Skin epidermis (tissue), 12 donors: ENCODE data around the gene SETD1B.
A peak's percentile ranks its signal among the peaks of the same experiment; 100 is the strongest.
"Not testable (repeated sequence)": the region's sequence is repeated elsewhere in the genome, so short reads cannot be mapped to it uniquely, and the experiment has no call there.

Experiments
- H3K27ac ChIP-seq, 21 experiments: fragments of 200-600 bp; sonication (generic) in 11 of 21; one replicate each; pipeline ENCODE4 v1.5.0; 2020; ENCODE audit warnings: mild to moderate bottlenecking in 3 of 21, inconsistent platforms in 2 of 21, moderate library complexity in 2 of 21
- H3K4me3 ChIP-seq, 7 experiments: fragments of 200-600 bp; sonication (generic) in 2 of 7; one replicate each; pipeline ENCODE4 v1.5.0; 2020; ENCODE audit warnings: inconsistent platforms in 2 of 7, mild to moderate bottlenecking in 2 of 7, moderate library complexity in 1 of 7

Gene SETD1B

GRCh38 chr12:121838126-121838525, 34.3 kb downstream of the SETD1B start:
- no peak overlapping the region for H3K27ac ChIP-seq

GRCh38 chr12:121839106-121839992, 35.5 kb downstream of the SETD1B start:
- Histone ChIP-seq H3K27ac (peak overlapping the region in 17 of 21 experiments; percentile 1 to 84 (median 67)), H3K4me3 (peak overlapping the region; percentile 34 to 63 (median 52))

More at GRCh38 chr12:121838126-121838525, 34.3 kb downstream of the SETD1B start:
- no peak overlapping the region for H3K4me3 ChIP-seq

- peak overlapping the region in 17 of 21 experiments; percentile 1 to 84 (median 67) for H3K27ac ChIP-seq
- H3K4me3 ChIP-seq: peak overlapping the region; percentile 34 to 63 (median 52)
Observed at GRCh38 chr12:121839993-121840761, 36.4 kb downstream of the SETD1B start.

- no peak overlapping the region for H3K27ac ChIP-seq
- no peak overlapping the region for H3K4me3 ChIP-seq
Observed at GRCh38 chr12:121843236-121843982, 39.6 kb downstream of the SETD1B start.

GRCh38 chr12:121845701-121846100, 41.9 kb downstream of the SETD1B start:
- H3K27ac ChIP-seq: no peak overlapping the region
- no peak overlapping the region for H3K4me3 ChIP-seq

DNA sequence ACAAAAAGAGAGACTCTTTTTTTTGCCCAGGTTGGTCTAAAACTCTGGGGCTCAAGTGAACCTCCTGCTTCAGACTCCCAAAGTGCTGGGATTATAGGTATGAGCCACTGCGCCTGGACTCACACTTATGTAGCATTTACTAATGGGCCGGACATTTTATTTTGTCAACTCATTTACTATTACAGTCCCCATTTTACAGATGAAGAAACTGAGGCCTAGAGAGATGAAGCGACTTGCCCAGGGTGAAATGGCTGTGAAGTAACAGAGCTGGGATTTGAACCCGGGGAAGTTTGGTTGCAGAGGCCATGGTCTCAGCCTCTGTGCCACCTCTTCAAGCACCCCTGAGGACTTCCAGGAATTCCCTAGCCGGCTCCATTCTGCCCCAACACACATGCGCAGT, 45.4 kb downstream of the SETD1B start:
- H3K27ac ChIP-seq: no peak overlapping the region
- H3K4me3 ChIP-seq: no peak overlapping the region

GRCh38 chr12:121849665-121850064, 45.9 kb downstream of the SETD1B start:
- H3K4me3 ChIP-seq: no peak overlapping the region
- no peak overlapping the region for H3K27ac ChIP-seq

DNA sequence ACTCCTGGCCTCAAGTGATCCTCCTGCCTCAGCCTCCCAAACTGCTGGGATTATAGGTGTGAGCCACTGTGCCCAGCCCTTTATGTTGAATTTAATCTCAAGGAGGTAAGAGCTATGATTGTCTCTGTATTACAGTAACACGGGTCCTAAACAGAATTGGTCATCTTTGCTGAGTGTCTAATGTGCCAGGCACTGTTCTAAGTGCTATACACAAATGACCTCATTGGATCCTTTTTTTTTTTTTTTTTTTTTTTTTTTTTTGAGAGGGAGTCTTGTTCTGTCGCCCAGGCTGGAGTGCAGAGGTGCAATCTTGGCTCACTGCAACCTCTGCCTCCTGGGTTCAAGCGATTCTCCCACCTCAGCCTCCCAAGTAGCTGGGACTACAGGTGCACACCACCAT, 48.6 kb downstream of the SETD1B start:
- not testable (repeated sequence) for H3K27ac ChIP-seq, H3K4me3 ChIP-seq

GRCh38 chr12:121857322-121858246, 53.8 kb downstream of the SETD1B start:
- Histone ChIP-seq H3K27ac (peak overlapping the region in 2 of 21 experiments; percentile 58 to 64), H3K4me3 (no peak overlapping the region)

DNA sequence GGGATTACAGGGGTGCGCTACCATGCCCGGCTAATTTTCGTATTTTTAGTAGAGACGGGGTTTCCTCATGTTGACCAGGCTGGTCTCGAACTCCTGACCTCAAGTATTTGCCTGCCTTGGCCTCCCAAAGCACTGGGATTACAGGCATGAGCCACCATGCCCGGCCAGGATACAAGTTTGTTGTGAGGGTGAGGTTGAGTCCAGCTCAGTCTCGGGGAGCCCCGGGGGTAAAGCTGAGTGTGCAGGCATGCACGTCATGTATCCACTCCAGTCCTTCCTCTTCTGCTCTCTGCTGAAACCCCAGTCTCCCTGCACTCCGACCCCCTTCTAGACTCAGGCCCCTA, 54.5 kb downstream of the SETD1B start:
- Histone ChIP-seq H3K27ac (peak overlapping the region in 6 of 21 experiments; percentile 48 to 73 (median 59)), H3K4me3 (no peak overlapping the region)

- H3K4me3 ChIP-seq: no peak within 1 kb of the TSS
Observed at GRCh38 chr12:121858662-121859572, 55.1 kb downstream of the SETD1B start, which contains the start of gene HPD. TSS of gene HPD (minus strand) at chr12:121858859. CDS start at chr12:121858823, 36 bp downstream.

GRCh38 chr12:121860257-121860656, 56.4 kb downstream of the SETD1B start:
- no peak overlapping the region for H3K4me3 ChIP-seq
- H3K27ac ChIP-seq: no peak overlapping the region

More at GRCh38 chr12:121858662-121859572, 55.1 kb downstream of the SETD1B start, which contains the start of gene HPD:
- H3K27ac ChIP-seq: peak within 1 kb of the TSS in 8 of 21 experiments; percentile 34 to 73 (median 58)

GRCh38 chr12:121860699-121861098, 56.9 kb downstream of the SETD1B start:
- not testable (repeated sequence) for H3K27ac ChIP-seq, H3K4me3 ChIP-seq

- Histone ChIP-seq H3K4me3 (no peak overlapping the region), H3K27ac (peak overlapping the region in 1 of 21 experiments; percentile 44)
Observed at GRCh38 chr12:121861636-121862254, 57.9 kb downstream of the SETD1B start.

DNA sequence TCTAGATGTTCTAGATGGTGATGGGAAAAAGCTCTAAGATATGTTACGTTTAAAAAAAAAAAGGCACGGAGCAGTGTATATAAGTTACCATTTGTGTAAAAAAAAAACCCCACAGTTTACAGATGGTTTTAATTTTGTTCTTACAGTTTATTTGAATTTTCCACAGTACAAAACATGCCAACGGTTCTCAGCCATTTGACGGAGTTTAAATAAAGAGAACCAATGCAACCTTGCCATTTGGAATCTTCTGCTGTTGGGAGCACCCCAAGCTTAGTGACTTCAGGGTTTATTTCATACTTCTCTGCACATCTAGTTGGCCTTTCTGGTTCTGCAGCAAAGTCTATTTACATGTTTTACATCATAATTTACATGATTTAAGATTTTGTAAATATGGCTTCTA, 62.5 kb downstream of the SETD1B start:
- Histone ChIP-seq H3K27ac (no peak overlapping the region), H3K4me3 (no peak overlapping the region)

DNA sequence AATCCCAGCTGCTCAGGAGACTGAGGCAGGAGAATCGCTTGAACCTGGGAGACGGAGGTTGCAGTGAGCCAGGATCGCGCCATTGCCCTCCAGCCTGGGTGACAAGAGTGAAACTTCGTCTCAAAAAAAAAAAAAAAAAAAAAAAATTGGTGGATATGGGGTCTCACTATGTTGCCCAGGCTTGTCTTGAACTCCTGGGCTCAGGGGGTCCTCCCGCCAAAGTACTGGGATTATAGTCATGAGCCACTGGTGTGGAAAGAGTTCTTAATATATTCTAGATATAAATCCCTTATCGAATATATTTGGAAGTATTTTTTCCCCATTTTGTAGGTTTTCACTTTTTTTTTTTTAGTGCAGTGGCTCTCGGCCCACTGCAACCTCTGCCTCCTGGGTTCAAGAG, 65.4 kb downstream of the SETD1B start:
- not testable (repeated sequence) for H3K27ac ChIP-seq, H3K4me3 ChIP-seq

DNA sequence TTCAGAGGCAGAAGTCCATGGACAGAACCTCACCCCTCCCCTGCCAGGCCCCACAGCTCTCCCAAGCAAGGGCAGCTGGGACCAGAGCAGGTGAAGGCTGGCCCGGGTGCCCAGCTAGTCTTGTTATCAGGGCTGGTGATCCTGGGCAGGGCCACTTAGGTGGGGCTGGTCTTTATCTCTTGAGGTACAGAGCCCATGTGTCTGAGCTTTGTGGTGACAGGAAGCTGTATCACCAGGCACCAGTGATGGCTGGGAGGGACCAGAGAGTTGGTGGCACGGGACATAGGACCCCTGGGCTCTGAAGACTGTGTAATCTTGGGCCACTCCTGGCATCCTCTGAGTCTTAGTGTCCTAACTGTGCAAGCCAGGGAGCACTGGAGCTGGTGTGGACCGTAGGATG, 67.7 kb downstream of the SETD1B start:
- Histone ChIP-seq H3K4me3 (no peak overlapping the region), H3K27ac (no peak overlapping the region)
